ENCODE measurements around the gene ZNF516.

ZNF516 gene

GRCh38 chr18:76399613-76400391, 95.2 kb downstream of the ZNF516 start:
- no peak for DNase-seq (ENCODE audit: low read depth in 2 of 2)

GRCh38 chr18:76398896-76399612, 96.0 kb downstream of the ZNF516 start:
- DNase-seq (ENCODE audit: low read depth in 2 of 2), result peak; percentile 63 to 66

- DNase-seq (ENCODE audit: low read depth in 2 of 2), result no peak
Observed at GRCh38 chr18:76398295-76398694, 96.7 kb downstream of the ZNF516 start.

- DNase-seq (ENCODE audit: low read depth in 2 of 2), result no peak
Observed at GRCh38 chr18:76397631-76398030, 97.4 kb downstream of the ZNF516 start.

GRCh38 chr18:76396792-76397191, 98.2 kb downstream of the ZNF516 start:
- DNase-seq (ENCODE audit: low read depth in 2 of 2), result no peak

- DNase-seq (ENCODE audit: low read depth in 2 of 2), result no peak
Observed at GRCh38 chr18:76395609-76396008, 99.4 kb downstream of the ZNF516 start.

- no peak for DNase-seq (ENCODE audit: low read depth in 2 of 2)
Observed at GRCh38 chr18:76394780-76395476, 100.1 kb downstream of the ZNF516 start.

- DNase-seq (ENCODE audit: low read depth in 2 of 2), result no peak
Observed at GRCh38 chr18:76392349-76392748, 102.7 kb downstream of the ZNF516 start.

GRCh38 chr18:76391746-76392145, 103.3 kb downstream of the ZNF516 start:
- DNase-seq (ENCODE audit: low read depth in 2 of 2), result no peak

- DNase-seq (ENCODE audit: low read depth in 2 of 2), result no peak
Observed at GRCh38 chr18:76391038-76391437, 104.0 kb downstream of the ZNF516 start.

GRCh38 chr18:76390452-76391035, 104.5 kb downstream of the ZNF516 start:
- no peak for DNase-seq (ENCODE audit: low read depth in 2 of 2)

- DNase-seq (ENCODE audit: low read depth in 2 of 2), result no peak
Observed at GRCh38 chr18:76389716-76390115, 105.3 kb downstream of the ZNF516 start.

GRCh38 chr18:76388891-76389423, 106.1 kb downstream of the ZNF516 start:
- DNase-seq (ENCODE audit: low read depth in 2 of 2), result no peak

GRCh38 chr18:76388261-76388660, 106.8 kb downstream of the ZNF516 start:
- DNase-seq (ENCODE audit: low read depth in 2 of 2), result no peak

GRCh38 chr18:76387608-76388007, 107.4 kb downstream of the ZNF516 start:
- DNase-seq (ENCODE audit: low read depth in 2 of 2), result no peak

- no peak for DNase-seq (ENCODE audit: low read depth in 2 of 2)
Observed at GRCh38 chr18:76386886-76387285, 108.2 kb downstream of the ZNF516 start.

- DNase-seq (ENCODE audit: low read depth in 2 of 2), result no peak
Observed at GRCh38 chr18:76386071-76386470, 109.0 kb downstream of the ZNF516 start.

GRCh38 chr18:76385681-76385975, 109.4 kb downstream of the ZNF516 start:
- DNase-seq (ENCODE audit: low read depth in 2 of 2), result no peak

GRCh38 chr18:76384861-76385680, 110.0 kb downstream of the ZNF516 start:
- no peak for DNase-seq (ENCODE audit: low read depth in 2 of 2)

- no peak for DNase-seq (ENCODE audit: low read depth in 2 of 2)
Observed at GRCh38 chr18:76384114-76384790, 110.8 kb downstream of the ZNF516 start.

GRCh38 chr18:76383636-76384035, 111.4 kb downstream of the ZNF516 start:
- DNase-seq (ENCODE audit: low read depth in 2 of 2), result no peak
